SH-SY5Y (cell line): ENCODE data around the gene C1QB.

Experiments
- GATA2 ChIP-seq: IDR thresholded peaks from 2 replicates; pipeline ENCODE4 v1.6.1; 2011; ENCODE audit warnings: mild to moderate bottlenecking, low read depth, low read length
- GATA3 ChIP-seq: IDR thresholded peaks from 2 replicates; pipeline ENCODE4 v1.6.1; 2011; ENCODE audit warnings: low read depth, mild to moderate bottlenecking, low read length, moderate library complexity

DNA sequence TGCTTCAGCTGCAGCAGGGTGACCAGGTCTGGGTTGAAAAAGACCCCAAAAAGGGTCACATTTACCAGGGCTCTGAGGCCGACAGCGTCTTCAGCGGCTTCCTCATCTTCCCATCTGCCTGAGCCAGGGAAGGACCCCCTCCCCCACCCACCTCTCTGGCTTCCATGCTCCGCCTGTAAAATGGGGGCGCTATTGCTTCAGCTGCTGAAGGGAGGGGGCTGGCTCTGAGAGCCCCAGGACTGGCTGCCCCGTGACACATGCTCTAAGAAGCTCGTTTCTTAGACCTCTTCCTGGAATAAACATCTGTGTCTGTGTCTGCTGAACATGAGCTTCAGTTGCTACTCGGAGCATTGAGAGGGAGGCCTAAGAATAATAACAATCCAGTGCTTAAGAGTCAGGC is 13.8 kb upstream of the C1QB start:
- TF ChIP-seq GATA2 (no peak), GATA3 (no peak)
